ENCODE results near the gene PSG3. TPM values are rescaled to one million over a fixed set of nuclear protein-coding genes. Genes with fewer than 3 reads are reported as not detected.
"Not testable (repeated sequence)": the region's sequence is repeated elsewhere in the genome, so short reads cannot be mapped to it uniquely, and the experiment has no call there.

Gene PSG3
- polyA plus RNA-seq, 1 experiment, result 0.39 TPM

GRCh38 chr19:42764836-42765235, 24.6 kb upstream of the PSG3 start:
- no peak overlapping the region for H3K4me3 ChIP-seq (ENCODE audit: low read depth, low read length)
- no peaks in the 10 kb centered on the region for H3K27me3 ChIP-seq (ENCODE audit: control insufficient read depth, insufficient read depth, low read length)
- TF ChIP-seq CTCF (IDR thresholded peaks at IDR 0.05; ENCODE audit: insufficient read depth, low read depth, low read length), result no peak
- ChIA-PET POLR2A (interaction anchor here (0.6 kb wide), 1 partner anchor 19 kb away, joined by 13 read pairs; no protein-coding TSS in a partner anchor), CTCF (no interaction called here)
- DNase-seq (ENCODE audit: low read depth), result no peak
- H3K36me3 ChIP-seq (ENCODE audit: control insufficient read depth, insufficient read depth, low read length), result no peaks in the 10 kb centered on the region

GRCh38 chr19:42762789-42763188, 22.5 kb upstream of the PSG3 start:
- no peak for TF ChIP-seq CTCF (IDR thresholded peaks at IDR 0.05; ENCODE audit: insufficient read depth, low read depth, low read length)
- ChIA-PET CTCF (interaction anchor here (1.6 kb wide), 1 partner anchor 15 kb away, joined by 8 read pairs; no protein-coding TSS in a partner anchor), POLR2A (no interaction called here)
- Histone ChIP-seq H3K27me3 (ENCODE audit: control insufficient read depth, insufficient read depth, low read length) (no peaks in the 10 kb centered on the region), H3K36me3 (ENCODE audit: control insufficient read depth, insufficient read depth, low read length) (no peaks in the 10 kb centered on the region), H3K4me3 (ENCODE audit: low read depth, low read length) (no peak overlapping the region)
- no peak for DNase-seq (ENCODE audit: low read depth)

GRCh38 chr19:42761924-42762295, 21.6 kb upstream of the PSG3 start:
- CTCF ChIA-PET, result interaction anchor here (1.6 kb wide), 1 partner anchor 16 kb away, joined by 8 read pairs; no protein-coding TSS in a partner anchor
- H3K36me3 ChIP-seq (ENCODE audit: control insufficient read depth, insufficient read depth, low read length); H3K4me3 ChIP-seq (ENCODE audit: low read depth, low read length); DNase-seq (ENCODE audit: low read depth); H3K27me3 ChIP-seq (ENCODE audit: control insufficient read depth, insufficient read depth, low read length): not testable (repeated sequence)
- POLR2A ChIA-PET, result interaction anchor here (0.6 kb wide), 2 partner anchors 143 to 420 kb away, joined by 3 read pairs; no protein-coding TSS in a partner anchor

- ChIA-PET POLR2A (interaction anchor here (0.6 kb wide), 1 partner anchor 420 kb away, joined by 3 read pairs; no protein-coding TSS in a partner anchor), CTCF (interaction anchor here (1.3 to 1.4 kb wide), 2 partner anchors 16 to 124 kb away, joined by 5 to 9 read pairs; no protein-coding TSS in a partner anchor)
- not testable (repeated sequence) for H3K27me3 ChIP-seq (ENCODE audit: control insufficient read depth, insufficient read depth, low read length); H3K4me3 ChIP-seq (ENCODE audit: low read depth, low read length); H3K36me3 ChIP-seq (ENCODE audit: control insufficient read depth, insufficient read depth, low read length)
- DNase-seq (ENCODE audit: low read depth), result peak; percentile 96
Observed at GRCh38 chr19:42760954-42761923, 21.0 kb upstream of the PSG3 start.

- CTCF ChIA-PET, result interaction anchor here (0.5 to 1.0 kb wide), 3 partner anchors 17 to 33 kb away, joined by 3 to 4 read pairs (median 3); no protein-coding TSS in a partner anchor
Observed at GRCh38 chr19:42758667-42759066, 18.4 kb upstream of the PSG3 start.

GRCh38 chr19:42752246-42752645, 12.0 kb upstream of the PSG3 start:
- H3K27me3 ChIP-seq (ENCODE audit: control insufficient read depth, insufficient read depth, low read length); DNase-seq (ENCODE audit: low read depth); H3K4me3 ChIP-seq (ENCODE audit: low read depth, low read length); H3K36me3 ChIP-seq (ENCODE audit: control insufficient read depth, insufficient read depth, low read length); POLR2A ChIA-PET: not testable (repeated sequence)
- CTCF ChIA-PET, result interaction anchor here (1.1 to 1.7 kb wide), 4 partner anchors 10 to 68 kb away, joined by 3 to 8 read pairs (median 4); no protein-coding TSS in a partner anchor

More at GRCh38 chr19:42758667-42759066, 18.4 kb upstream of the PSG3 start:
- DNase-seq (ENCODE audit: low read depth); H3K36me3 ChIP-seq (ENCODE audit: control insufficient read depth, insufficient read depth, low read length); H3K4me3 ChIP-seq (ENCODE audit: low read depth, low read length); H3K27me3 ChIP-seq (ENCODE audit: control insufficient read depth, insufficient read depth, low read length); POLR2A ChIA-PET: not testable (repeated sequence)
- peak; percentile 43 for TF ChIP-seq CTCF (IDR thresholded peaks at IDR 0.05; ENCODE audit: insufficient read depth, low read depth, low read length)

Data from BJ (cell line).